AG04450 (cell line): ENCODE data around the gene CD74. TPM values are rescaled to one million over a fixed set of nuclear protein-coding genes. Genes with fewer than 3 reads are reported as not detected.
A peak's percentile ranks its signal among the peaks of the same experiment; 100 is the strongest.

ENCODE experiments used
- CTCF ChIA-PET: fragments of 300-600, 350-600 bp; formaldehyde crosslinking; extraction: SDS; loops from one replicate; lab custom pipeline; 2022; ENCODE audit warnings: antibody characterized with exemption, inconsistent platforms; lab: Charles Lee
- POLR2A ChIA-PET: fragments of 350-600 bp; formaldehyde crosslinking; extraction: SDS; loops from one replicate; lab custom pipeline; 2021; ENCODE audit warnings: antibody characterized with exemption, inconsistent platforms; lab: Yijun Ruan, JAX
- DNase-seq: peaks from one replicate; pipeline ENCODE4 v3.0.0-alpha.2; 2011; ENCODE audit warnings: low read depth, low spot score
- H3K27ac ChIP-seq: one replicate; pipeline ENCODE4 v1.5.1; 2012; ENCODE audit warnings: low read depth, low read length, control low read depth
- H3K27me3 ChIP-seq: one replicate; pipeline ENCODE4 v1.6.0; 2012; ENCODE audit warnings: low read length; ENCODE audit not compliant: control insufficient read depth, insufficient read depth
- H3K4me3 ChIP-seq: 2 replicates; pipeline ENCODE4 v1.5.1; 2011; ENCODE audit warnings: mild to moderate bottlenecking, low read depth, low read length, control low read depth
- H3K9me3 ChIP-seq: 2 replicates; pipeline ENCODE4 v1.5.1; 2012; ENCODE audit warnings: low read length; ENCODE audit not compliant: control insufficient read depth, insufficient read depth
- CTCF ChIP-seq: IDR thresholded peaks from 2 replicates; pipeline ENCODE4 v1.5.1; 2011; ENCODE audit warnings: low read depth, low read length, control low read depth, inconsistent platforms
- polyA plus RNA-seq: library from polyadenylated mRNA; depleted of rRNA; stranded (reverse); fragments of >200 nt; gene quantifications from 2 replicates; pipeline ENCODE4 v1.2.3, GENCODE V29; 2011

The CD74 gene
- polyA plus RNA-seq, 1 experiment: 2.9 TPM

DNA sequence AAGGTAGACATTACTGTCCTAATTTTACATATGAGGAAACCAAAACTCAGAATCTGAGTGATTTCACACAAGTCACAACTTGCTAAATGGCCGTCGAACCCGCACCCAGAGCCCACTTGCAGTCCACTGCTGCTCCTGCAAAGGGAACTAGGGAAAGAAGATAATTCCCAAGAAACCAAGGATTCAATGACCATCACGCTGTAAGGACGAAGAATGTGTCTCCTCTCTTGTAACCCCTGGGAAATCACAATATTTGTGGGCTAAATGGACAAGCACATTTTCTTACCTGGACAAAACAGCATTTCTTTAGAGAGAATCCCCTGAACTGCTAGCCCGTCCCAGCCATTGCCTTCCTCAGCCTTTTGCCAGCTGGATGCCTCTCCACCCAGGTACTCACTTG, 34.5 kb upstream of the CD74 start:
- Histone ChIP-seq H3K27ac (no peak overlapping the region), H3K27me3 (no peaks in the 10 kb centered on the region), H3K4me3 (peak overlapping the region; percentile 10; the same call in 1 of the 2 replicates), H3K9me3 (peaks cover 8% of the 10 kb centered on the region; the same call in 1 of the 2 replicates)
- no peak for TF ChIP-seq CTCF
- ChIA-PET CTCF (no interaction called here), POLR2A (no interaction called here)
- DNase-seq: no peak

- Histone ChIP-seq H3K27ac (no peak overlapping the region), H3K27me3 (no peaks in the 10 kb centered on the region), H3K9me3 (peaks cover 8% of the 10 kb centered on the region; the same call in 1 of the 2 replicates), H3K4me3 (no peak overlapping the region)
- ChIA-PET POLR2A (no interaction called here), CTCF (no interaction called here)
- no peak for DNase-seq
- no peak for TF ChIP-seq CTCF
Measured at GRCh38 chr5:150446583-150446982, 33.9 kb upstream of the CD74 start.

GRCh38 chr5:150446088-150446487, 33.4 kb upstream of the CD74 start:
- Histone ChIP-seq H3K27ac (peak overlapping the region; percentile 31), H3K4me3 (no peak overlapping the region), H3K9me3 (peaks cover 8% of the 10 kb centered on the region; the same call in 1 of the 2 replicates), H3K27me3 (no peaks in the 10 kb centered on the region)
- ChIA-PET POLR2A (interaction anchor here (0.7 kb wide), 1 partner anchor 817 kb away, joined by 3 read pairs; no protein-coding TSS in a partner anchor), CTCF (no interaction called here)
- DNase-seq: no peak
- no peak for TF ChIP-seq CTCF

GRCh38 chr5:150444770-150445169, 32.1 kb upstream of the CD74 start:
- DNase-seq: no peak
- H3K27ac ChIP-seq: no peak overlapping the region
- POLR2A ChIA-PET: interaction anchor here (0.7 kb wide), 1 partner anchor 107 kb away, joined by 3 read pairs; no protein-coding TSS in a partner anchor
- H3K9me3 ChIP-seq: peaks cover 4% of the 10 kb centered on the region; the same call in 1 of the 2 replicates
- no peaks in the 10 kb centered on the region for H3K27me3 ChIP-seq
- H3K4me3 ChIP-seq: no peak overlapping the region
- no peak for TF ChIP-seq CTCF
- CTCF ChIA-PET: no interaction called here

DNA sequence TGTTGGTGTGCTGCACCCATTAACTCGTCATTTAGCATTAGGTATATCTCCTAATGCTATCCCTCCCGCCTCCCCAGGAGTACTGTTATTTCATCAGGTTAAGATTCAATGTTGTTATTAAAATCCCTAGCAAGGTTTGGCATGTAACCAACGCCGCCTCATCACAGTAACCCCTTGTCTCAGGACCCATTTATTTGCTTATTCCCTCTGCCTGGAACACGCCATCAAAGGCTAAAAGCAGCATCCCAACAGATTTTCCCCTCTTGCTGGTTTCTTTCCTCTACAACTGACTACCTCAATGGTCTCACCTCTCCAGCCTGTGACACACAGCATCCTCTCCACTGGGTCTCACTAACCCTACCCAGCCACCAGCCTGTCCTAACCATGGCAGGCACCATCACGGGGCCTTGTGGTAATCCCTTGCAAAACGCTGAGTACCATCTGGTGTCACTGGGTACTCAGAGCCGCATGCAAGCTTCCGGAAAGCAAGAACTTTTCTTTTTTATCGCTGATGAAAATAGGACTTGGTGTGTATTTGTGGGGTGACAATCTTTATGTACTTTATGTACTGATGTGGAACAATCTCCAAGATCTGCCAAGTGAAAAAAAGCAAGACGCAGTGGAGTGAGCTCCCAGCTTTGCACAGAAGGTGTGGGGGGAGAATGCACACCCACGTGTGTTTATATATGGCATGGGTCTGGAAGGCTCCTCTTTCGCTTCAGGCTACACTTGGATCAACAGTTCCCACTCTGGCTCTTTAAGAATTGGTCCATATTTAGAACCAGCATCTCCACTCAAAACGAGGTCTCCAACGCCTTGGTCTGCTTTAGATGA, 30.7 kb upstream of the CD74 start:
- no peak for TF ChIP-seq CTCF
- Histone ChIP-seq H3K27ac (peak overlapping the region; percentile 21), H3K4me3 (no peak overlapping the region), H3K27me3 (no peaks in the 10 kb centered on the region), H3K9me3 (no peaks in the 10 kb centered on the region)
- ChIA-PET CTCF (no interaction called here), POLR2A (no interaction called here)
- DNase-seq: no peak
